HL-60 (cell line): ENCODE results near the gene PNCK.

Experiments
- DNase-seq, 2 experiments: peaks; one replicate each; pipeline ENCODE4 v3.0.0-alpha.2; 2010 to 2020; ENCODE audit warnings: low read depth in 1 of 2, low spot score in 1 of 2
- H3K27ac ChIP-seq: fragments of 250-450 bp; sonication (Bioruptor Pico); replicated peaks from 2 replicates; pipeline ENCODE4 v1.5.1; 2020; ENCODE audit warnings: mild to moderate bottlenecking, moderate library complexity
- H3K27me3 ChIP-seq: fragments of 250-450 bp; sonication (Bioruptor Pico); 2 replicates; pipeline ENCODE4 v1.5.1; 2021; ENCODE audit warnings: mild to moderate bottlenecking, moderate library complexity; ENCODE audit not compliant: insufficient read depth, poor library complexity, severe bottlenecking
- H3K4me3 ChIP-seq: replicated peaks from 2 replicates; pipeline ENCODE4 v1.5.1; 2011; ENCODE audit warnings: mild to moderate bottlenecking, control low read depth, low read length; ENCODE audit not compliant: insufficient read depth
- GABPA ChIP-seq: IDR thresholded peaks from 2 replicates; pipeline ENCODE4 v1.6.1; 2012; ENCODE audit warnings: low read depth
- POLR2AphosphoS5 ChIP-seq: IDR thresholded peaks from 2 replicates; pipeline ENCODE4 v1.6.1; 2012; ENCODE audit warnings: low read depth
- REST ChIP-seq: IDR thresholded peaks from 2 replicates; pipeline ENCODE4 v1.6.1; 2012; ENCODE audit warnings: low read depth; ENCODE audit not compliant: insufficient replicate concordance
- SPI1 ChIP-seq: IDR thresholded peaks from 2 replicates; pipeline ENCODE4 v1.6.1; 2012; ENCODE audit warnings: low read depth, mild to moderate bottlenecking, borderline replicate concordance
- TF ChIP-seq, protein P1 (sequence below): IDR thresholded peaks from one replicate; pipeline ENCODE4 v1.5.1; 2011; ENCODE audit warnings: low read length, control low read depth, inconsistent platforms; ENCODE audit not compliant: insufficient read depth

PNCK gene

DNA sequence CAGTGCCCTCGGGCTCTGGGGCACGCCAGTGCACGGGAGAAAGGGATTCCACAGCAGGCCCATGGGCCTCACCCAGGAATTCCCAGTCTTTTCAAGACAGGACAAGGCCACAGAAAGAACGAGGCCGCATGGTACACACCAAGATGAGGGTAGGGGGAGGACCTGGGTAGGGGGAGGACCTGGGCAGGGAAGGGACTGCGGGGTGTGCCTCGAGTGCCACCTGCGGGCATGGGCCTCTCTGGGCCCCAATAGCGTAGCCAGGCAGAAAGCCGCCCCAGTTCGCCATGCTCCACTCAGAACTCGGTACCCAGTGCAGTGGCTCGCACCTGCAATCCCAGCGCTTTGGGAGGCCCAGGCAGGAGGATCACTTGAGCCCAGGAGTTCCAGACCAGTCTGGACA, 40.6 kb downstream of the PNCK start:
- H3K27me3 ChIP-seq = no peaks in the 10 kb centered on the region
- no peak overlapping the region for H3K27ac ChIP-seq
- no peak for TF ChIP-seq SPI1
- TF ChIP-seq GABPA = no peak
- TF ChIP-seq REST = no peak
- TF ChIP-seq, protein P1, sequence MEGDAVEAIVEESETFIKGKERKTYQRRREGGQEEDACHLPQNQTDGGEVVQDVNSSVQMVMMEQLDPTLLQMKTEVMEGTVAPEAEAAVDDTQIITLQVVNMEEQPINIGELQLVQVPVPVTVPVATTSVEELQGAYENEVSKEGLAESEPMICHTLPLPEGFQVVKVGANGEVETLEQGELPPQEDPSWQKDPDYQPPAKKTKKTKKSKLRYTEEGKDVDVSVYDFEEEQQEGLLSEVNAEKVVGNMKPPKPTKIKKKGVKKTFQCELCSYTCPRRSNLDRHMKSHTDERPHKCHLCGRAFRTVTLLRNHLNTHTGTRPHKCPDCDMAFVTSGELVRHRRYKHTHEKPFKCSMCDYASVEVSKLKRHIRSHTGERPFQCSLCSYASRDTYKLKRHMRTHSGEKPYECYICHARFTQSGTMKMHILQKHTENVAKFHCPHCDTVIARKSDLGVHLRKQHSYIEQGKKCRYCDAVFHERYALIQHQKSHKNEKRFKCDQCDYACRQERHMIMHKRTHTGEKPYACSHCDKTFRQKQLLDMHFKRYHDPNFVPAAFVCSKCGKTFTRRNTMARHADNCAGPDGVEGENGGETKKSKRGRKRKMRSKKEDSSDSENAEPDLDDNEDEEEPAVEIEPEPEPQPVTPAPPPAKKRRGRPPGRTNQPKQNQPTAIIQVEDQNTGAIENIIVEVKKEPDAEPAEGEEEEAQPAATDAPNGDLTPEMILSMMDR = no peak
- TF ChIP-seq POLR2AphosphoS5 = no peak
- no peak for DNase-seq
- no peak overlapping the region for H3K4me3 ChIP-seq

DNA sequence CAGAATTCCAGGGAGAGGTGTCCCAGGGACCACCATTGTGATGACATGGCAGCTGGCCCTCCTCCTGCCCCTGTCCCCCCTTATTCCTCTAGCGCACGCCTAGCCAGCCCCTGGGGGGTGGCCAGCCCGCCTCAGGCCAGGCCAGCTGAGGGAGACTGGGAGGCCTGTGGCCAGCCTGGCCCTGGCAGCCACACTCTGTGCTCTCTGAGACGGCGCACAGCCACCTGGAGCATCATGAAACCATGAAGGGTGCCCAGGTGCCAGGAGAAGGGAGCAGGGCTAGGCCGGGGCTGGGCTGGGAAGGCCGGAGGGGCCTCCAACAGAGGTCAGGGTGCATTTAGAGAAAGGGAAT, 41.0 kb downstream of the PNCK start:
- Histone ChIP-seq H3K27me3 (no peaks in the 10 kb centered on the region), H3K27ac (no peak overlapping the region), H3K4me3 (no peak overlapping the region)
- no peak for DNase-seq
- no peak for TF ChIP-seq SPI1
- no peak for TF ChIP-seq REST
- TF ChIP-seq POLR2AphosphoS5 = no peak
- TF ChIP-seq, protein P1 = no peak
- no peak for TF ChIP-seq GABPA

- no peak for DNase-seq
- TF ChIP-seq SPI1 = no peak
- TF ChIP-seq GABPA = no peak
- TF ChIP-seq, protein P1 = no peak
- TF ChIP-seq POLR2AphosphoS5 = no peak
- no peak for TF ChIP-seq REST
- Histone ChIP-seq H3K4me3 (no peak overlapping the region), H3K27ac (no peak overlapping the region), H3K27me3 (no peaks in the 10 kb centered on the region)
Observed at GRCh38 chrX:153631907-153632594, 41.6 kb downstream of the PNCK start.
